GM12878 (cell line): ENCODE measurements around the gene CEACAM5. TPM values are rescaled to one million over a fixed set of nuclear protein-coding genes. Genes with fewer than 3 reads are reported as not detected.

Experiments
- ATAC-seq: fragments of 200-7000 bp; cut with Tn5 transposase; 3 replicates; pipeline ENCODE4 v1.9.1; 2020; ENCODE audit warnings: mild to moderate bottlenecking, moderate library complexity
- BruUV-seq: library from RNA; stranded (reverse); fragments of 400-500 nt; replicated peaks from 2 replicates; lab custom pipeline; 2021; lab: Mats Ljungman, UMichigan
- CTCF ChIA-PET: fragments of 300-600 bp; sonication (Branson Sonifier 250); formaldehyde crosslinking; extraction: SDS; loops from one replicate; lab custom pipeline; 2021; ENCODE audit warnings: inconsistent platforms; lab: Yijun Ruan, JAX
- POLR2A ChIA-PET: fragments of 350-600 bp; formaldehyde crosslinking; extraction: SDS; loops from one replicate; lab custom pipeline; 2021; ENCODE audit warnings: inconsistent platforms; lab: Charles Lee
- RAD21 ChIA-PET: fragments of 300-600 bp; sonication (Branson Sonifier 250); formaldehyde crosslinking; loops from one replicate; lab custom pipeline; 2023; ENCODE audit warnings: antibody characterized with exemption; ENCODE audit not compliant: unreplicated experiment; lab: Charles Lee
- SMC1A ChIA-PET: fragments of 300-600 bp; sonication (Branson Sonifier 250); formaldehyde crosslinking; loops from one replicate; lab custom pipeline; 2023; ENCODE audit not compliant: unreplicated experiment, uncharacterized antibody; lab: Charles Lee
- DNase-seq: peaks from one replicate; pipeline ENCODE4 v3.0.0-alpha.2; 2011; ENCODE audit warnings: low read depth, low spot score
- FAIRE-seq: peaks from 3 replicates; lab custom pipeline; 2011; peaks lifted over from hg19 to GRCh38; lab: Jason Lieb, UNC
- H2AFZ ChIP-seq: 2 replicates; pipeline ENCODE4 v1.6.0; 2011; ENCODE audit warnings: low read depth, low read length, control low read depth; ENCODE audit not compliant: control insufficient read depth
- H3K27ac ChIP-seq: 2 replicates; pipeline ENCODE4 v1.5.1; 2011; ENCODE audit warnings: control low read depth; ENCODE audit not compliant: control insufficient read depth, insufficient read depth
- H3K27me3 ChIP-seq, 2 experiments: replicated peaks in 1 of 2; 2 replicates each; pipeline versions ENCODE4 v1.6.0 to v1.6.1; 2011; ENCODE audit warnings: low read length in 1 of 2; ENCODE audit not compliant: control insufficient read depth in 2 of 2, insufficient read depth in 2 of 2
- H3K36me3 ChIP-seq, 2 experiments: 2 replicates each; pipeline ENCODE4 v1.5.1; 2011; ENCODE audit warnings: low read length in 1 of 2; ENCODE audit not compliant: control insufficient read depth in 2 of 2, insufficient read depth in 2 of 2
- H3K4me1 ChIP-seq: 2 replicates; pipeline ENCODE4 v1.6.1; 2011; ENCODE audit warnings: mild to moderate bottlenecking, low read length, moderate library complexity, mixed read lengths; ENCODE audit not compliant: control insufficient read depth, insufficient read depth
- H3K4me2 ChIP-seq: 2 replicates; pipeline ENCODE4 v1.6.0; 2011; ENCODE audit warnings: control low read depth; ENCODE audit not compliant: control insufficient read depth, insufficient read depth
- H3K4me3 ChIP-seq: fragments of 200-600 bp; sonication (generic); 2 replicates; pipeline ENCODE4 v1.5.1; 2016
- H3K79me2 ChIP-seq: 2 replicates; pipeline ENCODE4 v1.6.0; 2011; ENCODE audit warnings: low read length; ENCODE audit not compliant: control insufficient read depth, insufficient read depth
- H3K9ac ChIP-seq: 2 replicates; pipeline ENCODE4 v1.8.0; 2011; ENCODE audit warnings: low read length, control low read depth, mixed read lengths; ENCODE audit not compliant: control insufficient read depth, insufficient read depth
- H3K9me3 ChIP-seq: replicated peaks from 3 replicates; pipeline ENCODE4 v1.5.1; 2011; ENCODE audit warnings: mild to moderate bottlenecking, low read length; ENCODE audit not compliant: control insufficient read depth, insufficient read depth
- H4K20me1 ChIP-seq: 2 replicates; pipeline ENCODE4 v1.6.0; 2011; ENCODE audit not compliant: control insufficient read depth, insufficient read depth
- ASH2L ChIP-seq: fragments of 300-600, 200-600 bp; sonication (generic); IDR thresholded peaks from 2 replicates; pipeline ENCODE4 v1.6.1; 2017; ENCODE audit warnings: low read depth, mild to moderate bottlenecking, borderline replicate concordance
- ATF2 ChIP-seq: IDR thresholded peaks from 2 replicates; pipeline ENCODE4 v1.6.1; 2012; ENCODE audit warnings: low read length, inconsistent platforms
- CREB1 ChIP-seq: IDR thresholded peaks from 2 replicates; pipeline ENCODE4 v1.6.1; 2012; ENCODE audit warnings: low read depth, mild to moderate bottlenecking, inconsistent platforms
- HCFC1 ChIP-seq: fragments of 150-350 bp; IDR thresholded peaks from 2 replicates; pipeline ENCODE4 v1.6.1; 2014; ENCODE audit warnings: low read length
- MYC ChIP-seq: IDR thresholded peaks from 2 replicates; pipeline ENCODE4 v1.6.1; 2011; ENCODE audit warnings: mild to moderate bottlenecking, low read length, moderate library complexity, inconsistent platforms; ENCODE audit not compliant: insufficient read depth, insufficient replicate concordance, insufficient read length, severe bottlenecking
- RELA ChIP-seq: fragments of 450-650 bp; IDR thresholded peaks from 2 replicates; pipeline ENCODE4 v1.8.0; 2014; ENCODE audit warnings: borderline replicate concordance; ENCODE audit not compliant: partially characterized antibody
- SIN3A ChIP-seq: IDR thresholded peaks from 2 replicates; pipeline ENCODE4 v1.6.1; 2012; ENCODE audit warnings: low read depth, low read length, improper control_type of control experiment
- SUPT20H ChIP-seq: IDR thresholded peaks from 2 replicates; pipeline ENCODE4 v1.6.1; 2011; ENCODE audit warnings: low read depth, mild to moderate bottlenecking, low read length, moderate library complexity, borderline replicate concordance; ENCODE audit not compliant: control insufficient read depth
- TAF1 ChIP-seq: IDR thresholded peaks from 2 replicates; pipeline ENCODE4 v1.6.1; 2011; ENCODE audit warnings: mild to moderate bottlenecking, low read depth, low read length, borderline replicate concordance
- YBX1 ChIP-seq: fragments of 450-650 bp; IDR thresholded peaks from 2 replicates; pipeline ENCODE4 v1.6.1; 2016; ENCODE audit warnings: antibody characterized with exemption
- ZSCAN29 ChIP-seq: fragments of 450-650 bp; IDR thresholded peaks from 2 replicates; pipeline ENCODE4 v1.6.1; 2017; ENCODE audit warnings: mild to moderate bottlenecking, moderate library complexity
- ZZZ3 ChIP-seq: IDR thresholded peaks from 2 replicates; pipeline ENCODE4 v1.6.1; 2011; ENCODE audit warnings: low read depth; ENCODE audit not compliant: control insufficient read depth, insufficient read length
- WGBS: methylation state at CpG from one replicate; pipeline ENCODE4 v1.1.6; 2016; ENCODE audit warnings: low lambda C conversion rate; ENCODE audit not compliant: insufficient replicate concordance, insufficient coverage; ENCODE audit errors: missing lambda C conversion rate; 5-methylcytosine and 5-hydroxymethylcytosine counted together
- in situ Hi-C: fragments of 300-500 bp; cut with MboI; formaldehyde crosslinking; loops from 9 replicates; pipeline ENCODE4 v1.14.3; 2018; ENCODE audit warnings: mixed read lengths
- intact Hi-C: fragments of 100-400 bp; cut with micrococcal nuclease; formaldehyde crosslinking; loops from one replicate; pipeline ENCODE4 v1.14.2; 2022; ENCODE audit not compliant: unreplicated experiment
- polyA plus RNA-seq, 11 experiments: library from polyadenylated mRNA; depleted of rRNA in 4 of 11; unstranded in 6 of 11; stranded (reverse) in 5 of 11; fragments of >200 nt; fragmentation: Nextera tagmentation in 4 of 11; fragmentation: Illumina TruSeq in 1 of 11; extraction: Ambion mirVana in 4 of 11; extraction: Trizol in 1 of 11; gene quantifications; 1 replicate in 1 of 11; 2 replicates in 10 of 11; pipeline versions ENCODE4 v1.2.1 to v1.2.3, GENCODE V29; 2011 to 2016; ENCODE audit warnings: inconsistent platforms in 2 of 11, missing spikeins in 2 of 11, low read depth in 1 of 11
- total RNA-seq, 4 experiments: library from RNA; depleted of rRNA in 3 of 4; stranded (reverse); fragments of >200 nt in 3 of 4; fragmentation: Illumina TruSeq in 1 of 4; extraction: Trizol in 1 of 4; gene quantifications; 2 replicates each; pipeline versions ENCODE4 v1.2.1 to v1.2.3, GENCODE V29; 2013 to 2021
- TF ChIP-seq, protein P1 (sequence below): IDR thresholded peaks from 2 replicates; pipeline ENCODE4 v1.6.1; 2011; ENCODE audit warnings: low read depth, low read length, improper control_type of control experiment, borderline replicate concordance
- TF ChIP-seq, protein P2 (sequence below): fragments of 450-650 bp; formaldehyde crosslinking; IDR thresholded peaks from 2 replicates; pipeline ENCODE4 v1.5.0; 2022; ENCODE audit warnings: mild to moderate bottlenecking, missing genetic modification characterization
- TF ChIP-seq, protein P3 (sequence below): IDR thresholded peaks from 2 replicates; pipeline ENCODE4 v1.6.1; 2012; ENCODE audit warnings: mild to moderate bottlenecking, low read depth, low read length

CEACAM5 gene
- total and polyA plus RNA-seq, 10 of the 15 experiments (the other 5 are each of a cell fraction or from before 2014, with no cell fraction given), result 0.38 TPM; not detected in 9

GRCh38 chr19:41735071-41735600 lies 26.7 kb downstream of the CEACAM5 start:
- DNase-seq, result no peak
- RAD21 ChIA-PET, result no interaction called here
- FAIRE-seq, result no peak
- H3K27ac ChIP-seq, result no peak overlapping the region
- in situ Hi-C loops (no loop called here), intact Hi-C loops (no loop called here)
- no peaks in the 10 kb centered on the region; a peak in 2 of 4 replicates for H3K27me3 ChIP-seq
- POLR2A ChIA-PET, result no interaction called here
- no peaks in the 10 kb centered on the region for H3K36me3 ChIP-seq
- CTCF ChIA-PET, result interaction anchor here (1.4 kb wide), 1 partner anchor 94 kb away, joined by 3 read pairs; no protein-coding TSS in a partner anchor
- no peaks in the 10 kb centered on the region for H4K20me1 ChIP-seq
- 3% methylated on average over 3 of the region's 5 CpGs for WGBS
- BruUV-seq, result no TSS peak
- H3K79me2 ChIP-seq, result no peaks in the 10 kb centered on the region
- H3K9me3 ChIP-seq, result no peaks in the 10 kb centered on the region
- no peak overlapping the region for H2AFZ ChIP-seq
- H3K9ac ChIP-seq, result no peak overlapping the region
- no peaks in the 10 kb centered on the region for H3K4me1 ChIP-seq
- no peak for ATAC-seq
- no peak overlapping the region for H3K4me2 ChIP-seq
- no peak overlapping the region for H3K4me3 ChIP-seq
- SMC1A ChIA-PET, result no interaction called here
- TF ChIP-seq CREB1, result no peak
- no peak for TF ChIP-seq ATF2
- TF ChIP-seq SUPT20H, result no peak
- TF ChIP-seq ZZZ3, result no peak
- no peak for TF ChIP-seq SIN3A
- TF ChIP-seq YBX1, result no peak
- no peak for TF ChIP-seq ZSCAN29
- no peak for TF ChIP-seq MYC
- no peak for TF ChIP-seq ASH2L
- TF ChIP-seq, protein P1, sequence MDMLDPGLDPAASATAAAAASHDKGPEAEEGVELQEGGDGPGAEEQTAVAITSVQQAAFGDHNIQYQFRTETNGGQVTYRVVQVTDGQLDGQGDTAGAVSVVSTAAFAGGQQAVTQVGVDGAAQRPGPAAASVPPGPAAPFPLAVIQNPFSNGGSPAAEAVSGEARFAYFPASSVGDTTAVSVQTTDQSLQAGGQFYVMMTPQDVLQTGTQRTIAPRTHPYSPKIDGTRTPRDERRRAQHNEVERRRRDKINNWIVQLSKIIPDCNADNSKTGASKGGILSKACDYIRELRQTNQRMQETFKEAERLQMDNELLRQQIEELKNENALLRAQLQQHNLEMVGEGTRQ, result no peak
- TF ChIP-seq RELA, result no peak
- no peak for TF ChIP-seq TAF1
- TF ChIP-seq HCFC1, result no peak
- TF ChIP-seq, protein P2, sequence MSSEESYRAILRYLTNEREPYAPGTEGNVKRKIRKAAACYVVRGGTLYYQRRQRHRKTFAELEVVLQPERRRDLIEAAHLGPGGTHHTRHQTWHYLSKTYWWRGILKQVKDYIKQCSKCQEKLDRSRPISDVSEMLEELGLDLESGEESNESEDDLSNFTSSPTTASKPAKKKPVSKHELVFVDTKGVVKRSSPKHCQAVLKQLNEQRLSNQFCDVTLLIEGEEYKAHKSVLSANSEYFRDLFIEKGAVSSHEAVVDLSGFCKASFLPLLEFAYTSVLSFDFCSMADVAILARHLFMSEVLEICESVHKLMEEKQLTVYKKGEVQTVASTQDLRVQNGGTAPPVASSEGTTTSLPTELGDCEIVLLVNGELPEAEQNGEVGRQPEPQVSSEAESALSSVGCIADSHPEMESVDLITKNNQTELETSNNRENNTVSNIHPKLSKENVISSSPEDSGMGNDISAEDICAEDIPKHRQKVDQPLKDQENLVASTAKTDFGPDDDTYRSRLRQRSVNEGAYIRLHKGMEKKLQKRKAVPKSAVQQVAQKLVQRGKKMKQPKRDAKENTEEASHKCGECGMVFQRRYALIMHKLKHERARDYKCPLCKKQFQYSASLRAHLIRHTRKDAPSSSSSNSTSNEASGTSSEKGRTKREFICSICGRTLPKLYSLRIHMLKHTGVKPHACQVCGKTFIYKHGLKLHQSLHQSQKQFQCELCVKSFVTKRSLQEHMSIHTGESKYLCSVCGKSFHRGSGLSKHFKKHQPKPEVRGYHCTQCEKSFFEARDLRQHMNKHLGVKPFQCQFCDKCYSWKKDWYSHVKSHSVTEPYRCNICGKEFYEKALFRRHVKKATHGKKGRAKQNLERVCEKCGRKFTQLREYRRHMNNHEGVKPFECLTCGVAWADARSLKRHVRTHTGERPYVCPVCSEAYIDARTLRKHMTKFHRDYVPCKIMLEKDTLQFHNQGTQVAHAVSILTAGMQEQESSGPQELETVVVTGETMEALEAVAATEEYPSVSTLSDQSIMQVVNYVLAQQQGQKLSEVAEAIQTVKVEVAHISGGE, result no peak
- TF ChIP-seq, protein P3, sequence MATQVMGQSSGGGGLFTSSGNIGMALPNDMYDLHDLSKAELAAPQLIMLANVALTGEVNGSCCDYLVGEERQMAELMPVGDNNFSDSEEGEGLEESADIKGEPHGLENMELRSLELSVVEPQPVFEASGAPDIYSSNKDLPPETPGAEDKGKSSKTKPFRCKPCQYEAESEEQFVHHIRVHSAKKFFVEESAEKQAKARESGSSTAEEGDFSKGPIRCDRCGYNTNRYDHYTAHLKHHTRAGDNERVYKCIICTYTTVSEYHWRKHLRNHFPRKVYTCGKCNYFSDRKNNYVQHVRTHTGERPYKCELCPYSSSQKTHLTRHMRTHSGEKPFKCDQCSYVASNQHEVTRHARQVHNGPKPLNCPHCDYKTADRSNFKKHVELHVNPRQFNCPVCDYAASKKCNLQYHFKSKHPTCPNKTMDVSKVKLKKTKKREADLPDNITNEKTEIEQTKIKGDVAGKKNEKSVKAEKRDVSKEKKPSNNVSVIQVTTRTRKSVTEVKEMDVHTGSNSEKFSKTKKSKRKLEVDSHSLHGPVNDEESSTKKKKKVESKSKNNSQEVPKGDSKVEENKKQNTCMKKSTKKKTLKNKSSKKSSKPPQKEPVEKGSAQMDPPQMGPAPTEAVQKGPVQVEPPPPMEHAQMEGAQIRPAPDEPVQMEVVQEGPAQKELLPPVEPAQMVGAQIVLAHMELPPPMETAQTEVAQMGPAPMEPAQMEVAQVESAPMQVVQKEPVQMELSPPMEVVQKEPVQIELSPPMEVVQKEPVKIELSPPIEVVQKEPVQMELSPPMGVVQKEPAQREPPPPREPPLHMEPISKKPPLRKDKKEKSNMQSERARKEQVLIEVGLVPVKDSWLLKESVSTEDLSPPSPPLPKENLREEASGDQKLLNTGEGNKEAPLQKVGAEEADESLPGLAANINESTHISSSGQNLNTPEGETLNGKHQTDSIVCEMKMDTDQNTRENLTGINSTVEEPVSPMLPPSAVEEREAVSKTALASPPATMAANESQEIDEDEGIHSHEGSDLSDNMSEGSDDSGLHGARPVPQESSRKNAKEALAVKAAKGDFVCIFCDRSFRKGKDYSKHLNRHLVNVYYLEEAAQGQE, result no peak
